GM12865 (cell line): ENCODE data around the gene PRDM16.

Source experiments
- DNase-seq: peaks from one replicate; pipeline ENCODE4 v3.0.0; 2010; ENCODE audit warnings: low read depth
- H3K4me3 ChIP-seq: 2 replicates; pipeline ENCODE4 v1.5.1; 2011; ENCODE audit warnings: mild to moderate bottlenecking, low read depth, low read length, control low read depth
- CTCF ChIP-seq: IDR thresholded peaks from 2 replicates; pipeline ENCODE4 v1.5.1; 2011; ENCODE audit warnings: low read length, control low read depth, low read depth, inconsistent platforms; ENCODE audit not compliant: insufficient read depth; ENCODE audit errors: missing control alignments

The PRDM16 gene

DNA sequence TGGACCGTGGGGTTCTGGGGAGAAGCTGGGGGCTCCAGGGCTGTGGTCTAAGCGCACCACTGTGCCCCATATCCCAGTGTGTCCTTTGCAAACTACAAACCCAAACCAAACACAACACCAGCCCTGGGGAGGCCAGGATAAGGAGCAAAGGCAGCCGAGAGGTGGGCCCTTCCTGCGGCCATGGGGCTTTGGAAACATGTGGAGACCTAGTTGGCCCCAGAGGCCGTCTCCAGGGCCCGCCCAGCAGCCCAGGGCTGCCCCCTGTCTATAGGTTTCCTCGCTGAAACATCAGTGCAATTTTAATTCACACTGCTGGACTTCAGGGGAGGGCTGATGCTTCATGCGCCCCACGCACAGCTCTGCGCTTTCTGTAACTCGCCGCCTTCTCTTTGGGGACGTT lies 61.3 kb downstream of the PRDM16 start:
- no peak overlapping the region for H3K4me3 ChIP-seq
- DNase-seq = no peak
- no peak for TF ChIP-seq CTCF

GRCh38 chr1:3132660-3133059 lies 63.7 kb downstream of the PRDM16 start:
- H3K4me3 ChIP-seq = no peak overlapping the region
- TF ChIP-seq CTCF = no peak
- DNase-seq = no peak

DNA sequence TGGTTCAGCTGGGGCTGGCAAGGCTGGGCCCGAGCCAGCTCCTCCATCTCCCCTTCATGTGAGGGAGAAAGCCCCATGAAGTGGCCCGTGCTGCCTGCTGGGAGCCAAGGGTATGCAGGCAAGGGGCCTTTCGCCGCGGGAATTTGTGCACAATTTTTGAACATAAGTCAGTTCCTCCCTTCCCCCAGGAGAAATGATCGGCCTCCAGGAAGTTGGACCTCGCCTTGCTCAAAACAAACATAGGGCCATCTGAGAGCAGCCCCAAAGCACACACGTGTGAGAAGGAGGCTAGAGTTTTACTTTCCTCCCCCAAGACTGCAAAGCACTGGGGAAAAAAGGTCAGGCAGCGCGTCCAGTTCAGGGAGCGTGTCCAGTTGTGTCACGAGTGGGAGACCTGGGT lies 64.7 kb downstream of the PRDM16 start:
- no peak for TF ChIP-seq CTCF
- no peak for DNase-seq
- H3K4me3 ChIP-seq = no peak overlapping the region

DNA sequence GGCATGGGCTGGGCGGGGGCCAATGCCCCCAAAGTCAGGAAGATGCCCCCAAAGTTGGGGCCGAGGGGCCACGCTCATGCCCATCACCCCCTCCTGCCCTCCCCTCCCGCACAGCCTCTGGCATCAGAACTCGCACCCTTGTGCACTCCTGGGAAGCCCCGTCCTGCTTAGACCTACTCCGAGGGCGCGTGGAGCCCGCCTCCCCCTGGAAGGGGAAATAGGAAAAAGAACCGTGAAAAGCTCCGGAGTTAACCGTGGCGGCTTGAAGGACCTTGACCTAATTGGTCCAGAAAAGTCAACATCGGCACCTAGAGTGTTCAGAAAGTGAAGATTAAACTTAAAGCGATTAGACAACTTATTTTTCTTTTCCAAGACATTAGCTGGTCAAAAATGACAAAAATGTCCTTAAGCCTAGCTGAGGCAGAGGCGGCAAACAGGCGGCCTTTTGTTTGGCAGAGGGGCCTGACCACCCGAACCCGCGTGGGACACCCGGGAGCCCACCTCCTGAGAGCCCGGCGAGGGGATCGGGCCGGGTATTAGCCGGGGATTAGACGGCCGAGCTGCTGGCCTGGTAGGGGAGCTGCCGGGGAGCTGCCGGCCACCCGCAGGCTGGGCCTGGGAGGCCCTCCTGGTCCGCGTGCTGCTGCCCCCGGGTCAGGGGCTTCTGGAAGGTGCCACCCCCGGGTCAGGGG lies 65.5 kb downstream of the PRDM16 start:
- H3K4me3 ChIP-seq = no peak overlapping the region
- no peak for DNase-seq
- no peak for TF ChIP-seq CTCF

- H3K4me3 ChIP-seq = no peak overlapping the region
- TF ChIP-seq CTCF = no peak
- no peak for DNase-seq
These were observed 66.2 kb downstream of the PRDM16 start for GRCh38 chr1:3135073-3135702.

DNA sequence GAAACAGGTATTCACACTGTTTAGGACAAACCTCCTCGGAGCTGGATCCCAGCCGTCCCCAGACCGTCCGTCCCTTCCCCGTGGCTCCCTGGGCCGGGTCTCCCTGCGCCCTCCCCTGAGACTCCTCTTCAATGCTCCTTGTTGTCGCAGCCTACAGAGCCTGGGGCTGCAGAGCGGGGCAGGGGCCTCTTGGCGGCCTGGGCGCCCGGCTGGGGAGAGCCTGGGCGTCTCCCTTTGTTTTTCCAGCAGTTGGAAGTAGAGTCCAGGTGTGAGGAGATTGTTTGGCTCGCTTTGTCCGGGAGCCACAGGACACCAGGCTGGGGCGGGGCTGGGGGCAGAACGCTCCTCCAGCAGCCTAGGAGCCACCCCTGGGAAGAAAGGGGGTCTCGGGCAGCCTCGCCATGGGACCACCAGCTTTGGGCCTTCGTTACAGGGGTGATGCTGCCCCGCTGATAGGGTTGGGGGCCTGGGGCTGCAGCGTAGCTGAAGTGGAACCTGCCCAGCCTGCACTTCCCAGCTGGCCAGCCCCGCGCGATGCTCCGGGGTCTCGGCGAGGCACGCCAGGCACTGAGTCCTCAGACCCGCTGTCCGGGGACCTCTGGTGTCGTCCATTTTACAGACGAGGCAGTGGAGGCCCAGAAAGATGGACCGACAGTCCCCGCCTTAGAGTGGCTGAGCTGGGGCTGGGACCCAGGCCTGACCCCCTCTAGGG lies 66.9 kb downstream of the PRDM16 start:
- TF ChIP-seq CTCF = no peak
- H3K4me3 ChIP-seq = no peak overlapping the region
- no peak for DNase-seq
